GM12864 (cell line): Measurements from ENCODE around the gene MGAT3.

Source experiments
- DNase-seq: peaks from one replicate; pipeline ENCODE4 v3.0.0-alpha.2; 2011; ENCODE audit warnings: low read depth
- H3K4me3 ChIP-seq: 2 replicates; pipeline ENCODE4 v1.5.1; 2011; ENCODE audit warnings: mild to moderate bottlenecking, low read depth, low read length, control low read depth
- TF ChIP-seq, protein P1 (sequence below): IDR thresholded peaks from 2 replicates; pipeline ENCODE4 v1.5.1; 2011; ENCODE audit warnings: low read depth, mild to moderate bottlenecking, moderate library complexity, low read length, control low read depth, inconsistent platforms; ENCODE audit errors: missing control alignments

MGAT3 gene

DNA sequence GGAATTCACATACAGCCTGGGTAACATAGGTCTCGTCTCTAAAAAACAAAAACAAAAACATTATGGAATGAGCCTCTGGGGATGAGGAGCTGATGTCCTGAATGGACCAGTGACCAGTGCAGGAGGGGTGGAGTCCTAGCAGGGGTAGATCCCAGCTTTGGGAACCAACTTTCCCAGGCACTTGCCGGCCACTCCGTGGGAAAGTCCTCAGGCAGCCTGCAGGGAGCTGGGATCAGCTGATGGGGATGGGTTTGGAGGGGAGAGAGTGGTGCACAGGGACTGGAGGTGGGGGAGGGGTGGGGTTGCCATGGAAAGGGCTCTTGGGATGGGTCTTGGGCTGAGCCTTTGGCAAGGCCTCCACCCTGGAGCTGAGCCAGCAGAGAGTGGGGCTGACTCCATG lies 19.1 kb downstream of the MGAT3 start:
- no peak for DNase-seq
- no peak overlapping the region for H3K4me3 ChIP-seq
- TF ChIP-seq, protein P1, sequence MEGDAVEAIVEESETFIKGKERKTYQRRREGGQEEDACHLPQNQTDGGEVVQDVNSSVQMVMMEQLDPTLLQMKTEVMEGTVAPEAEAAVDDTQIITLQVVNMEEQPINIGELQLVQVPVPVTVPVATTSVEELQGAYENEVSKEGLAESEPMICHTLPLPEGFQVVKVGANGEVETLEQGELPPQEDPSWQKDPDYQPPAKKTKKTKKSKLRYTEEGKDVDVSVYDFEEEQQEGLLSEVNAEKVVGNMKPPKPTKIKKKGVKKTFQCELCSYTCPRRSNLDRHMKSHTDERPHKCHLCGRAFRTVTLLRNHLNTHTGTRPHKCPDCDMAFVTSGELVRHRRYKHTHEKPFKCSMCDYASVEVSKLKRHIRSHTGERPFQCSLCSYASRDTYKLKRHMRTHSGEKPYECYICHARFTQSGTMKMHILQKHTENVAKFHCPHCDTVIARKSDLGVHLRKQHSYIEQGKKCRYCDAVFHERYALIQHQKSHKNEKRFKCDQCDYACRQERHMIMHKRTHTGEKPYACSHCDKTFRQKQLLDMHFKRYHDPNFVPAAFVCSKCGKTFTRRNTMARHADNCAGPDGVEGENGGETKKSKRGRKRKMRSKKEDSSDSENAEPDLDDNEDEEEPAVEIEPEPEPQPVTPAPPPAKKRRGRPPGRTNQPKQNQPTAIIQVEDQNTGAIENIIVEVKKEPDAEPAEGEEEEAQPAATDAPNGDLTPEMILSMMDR = no peak

DNA sequence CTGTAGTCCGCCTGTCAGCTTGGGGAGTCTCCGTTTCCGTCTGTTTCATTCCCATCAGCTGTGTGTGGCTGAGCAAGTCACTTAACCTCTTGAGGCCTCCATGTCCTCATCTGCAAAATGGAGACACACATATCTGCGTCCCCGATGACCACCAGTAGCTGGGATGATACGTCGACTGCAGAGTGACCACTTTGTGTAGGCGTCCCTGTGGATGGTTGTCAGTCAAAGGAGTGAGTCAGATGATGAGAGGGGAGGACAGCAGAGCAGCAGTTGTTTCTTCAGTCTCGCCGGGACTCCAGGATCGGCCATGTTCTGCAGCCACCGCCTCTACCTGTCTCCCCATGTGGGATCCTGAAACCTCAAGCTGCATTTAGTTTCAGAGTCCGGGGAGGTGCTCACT lies 19.9 kb downstream of the MGAT3 start:
- no peak for DNase-seq
- H3K4me3 ChIP-seq = no peak overlapping the region
- TF ChIP-seq, protein P1 = no peak

DNA sequence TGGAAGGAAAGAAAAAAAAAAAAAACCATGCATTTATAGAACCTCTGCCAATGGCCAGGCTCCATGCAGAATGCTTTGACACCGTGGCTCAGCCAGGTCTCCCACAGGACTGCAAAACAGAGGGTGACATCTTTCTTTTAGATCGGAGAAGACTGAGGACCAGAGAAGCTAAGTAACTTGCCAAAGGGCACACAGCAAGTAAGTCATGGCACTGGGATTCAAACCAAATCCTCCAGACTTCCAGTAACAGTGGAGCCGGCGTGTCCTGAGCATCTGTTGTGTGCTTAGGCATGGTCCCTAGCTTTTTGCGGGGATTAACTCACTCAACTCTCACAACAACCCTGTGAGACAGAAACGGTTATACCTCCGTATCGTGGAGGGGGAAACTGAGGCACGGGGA lies 20.7 kb downstream of the MGAT3 start:
- H3K4me3 ChIP-seq = no peak overlapping the region
- DNase-seq = no peak
- TF ChIP-seq, protein P1 = no peak

DNA sequence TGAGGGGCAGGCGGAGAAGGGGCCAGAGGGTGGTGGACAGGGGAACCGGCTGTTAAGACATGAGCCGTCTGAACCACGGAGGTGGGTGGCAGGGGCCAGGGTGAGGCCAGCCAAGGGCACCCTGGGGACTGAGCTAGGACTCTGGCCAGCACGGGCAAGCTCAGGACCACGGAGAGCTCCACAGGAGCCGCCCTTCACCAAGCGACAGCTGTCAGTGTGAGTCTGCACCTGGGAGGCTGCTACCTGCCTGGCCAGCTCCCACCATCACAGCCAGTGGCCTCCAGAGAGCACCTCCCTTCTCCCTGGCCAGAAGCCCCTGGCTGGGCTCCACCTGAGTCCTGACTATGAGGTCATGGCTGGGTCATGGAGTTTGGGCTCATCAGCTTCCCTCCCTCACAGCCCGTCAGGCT lies 21.6 kb downstream of the MGAT3 start:
- no peak for DNase-seq
- TF ChIP-seq, protein P1 = no peak

DNA sequence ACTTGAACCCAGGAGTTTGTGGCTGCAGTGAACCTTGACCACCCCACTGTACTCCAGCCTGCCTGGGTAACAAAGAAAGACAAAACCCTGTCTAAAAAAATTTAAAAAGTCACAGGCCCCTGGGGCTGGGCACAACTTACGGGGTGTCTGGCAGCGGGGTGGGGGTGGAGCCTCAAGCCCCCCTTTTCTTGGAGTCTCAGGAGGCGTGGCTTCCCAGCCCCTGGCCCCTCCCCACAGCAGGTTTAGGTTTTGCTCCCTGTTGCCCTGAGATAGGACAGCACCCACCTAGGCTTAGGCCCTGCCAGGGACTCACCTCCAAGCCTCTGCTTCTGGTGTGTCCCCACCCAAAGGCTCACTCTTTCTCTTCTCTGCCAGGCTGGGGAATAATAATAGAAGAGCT lies 22.4 kb downstream of the MGAT3 start:
- DNase-seq = no peak
- TF ChIP-seq, protein P1 = no peak
- no peak overlapping the region for H3K4me3 ChIP-seq

More for the DNA sequence above, 21.6 kb downstream of the MGAT3 start:
- H3K4me3 ChIP-seq = no peak overlapping the region

DNA sequence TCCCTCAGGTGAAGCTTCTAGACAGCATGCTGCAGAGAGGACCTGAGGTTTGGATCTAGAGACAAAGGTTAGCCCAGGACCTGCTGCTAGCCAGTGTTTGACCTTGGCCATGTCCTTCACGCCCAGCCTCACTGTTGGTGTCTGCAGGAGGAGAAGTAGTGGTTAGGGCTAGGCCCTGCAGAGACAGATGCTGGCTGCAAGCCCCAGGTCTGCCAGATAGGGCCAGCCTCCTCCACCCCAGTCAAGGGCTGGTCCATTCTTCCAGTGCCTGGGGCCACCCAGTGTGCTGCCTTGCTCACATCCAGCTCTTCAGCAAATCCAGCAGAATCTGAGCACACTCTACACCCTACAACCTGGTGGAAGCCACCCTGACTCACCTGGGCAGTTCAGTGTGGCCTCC lies 23.7 kb downstream of the MGAT3 start:
- TF ChIP-seq, protein P1 = no peak
- no peak for DNase-seq
- H3K4me3 ChIP-seq = no peak overlapping the region

DNA sequence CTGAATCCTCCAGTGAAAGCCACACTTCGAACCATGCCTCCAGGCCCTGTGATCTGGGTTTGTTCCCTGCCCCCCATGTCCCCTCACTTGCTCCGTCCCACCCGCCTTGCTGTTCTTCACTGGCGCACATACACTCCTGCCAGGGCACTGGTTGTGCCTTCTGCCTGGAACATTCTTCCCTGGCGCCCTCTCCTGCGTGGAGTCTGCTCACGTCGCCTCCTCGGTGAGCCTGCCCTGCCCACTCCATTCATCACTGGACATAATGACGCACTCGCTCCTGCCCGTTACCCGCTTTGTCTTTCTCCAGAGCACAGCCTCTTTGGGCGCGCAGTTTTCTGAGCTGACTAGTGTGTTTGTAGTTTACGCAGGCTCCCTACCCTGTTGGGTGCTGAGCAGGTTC lies 24.2 kb downstream of the MGAT3 start:
- DNase-seq = no peak
- H3K4me3 ChIP-seq = no peak overlapping the region
- TF ChIP-seq, protein P1 = no peak
